GM13976 (cell line): ENCODE results near the gene IMP3.

Experiments
- DNase-seq: peaks from one replicate; pipeline ENCODE4 v3.0.0; 2012; ENCODE audit warnings: low spot score
- CTCF ChIP-seq: IDR thresholded peaks from 2 replicates; pipeline ENCODE4 v1.5.1; 2012; ENCODE audit warnings: borderline replicate concordance, mild to moderate bottlenecking; ENCODE audit not compliant: insufficient read depth; ENCODE audit errors: extremely low read depth, missing control alignments, control extremely low read depth
- in situ Hi-C: fragments of 300-500 bp; cut with MboI; formaldehyde crosslinking; loops from one replicate; pipeline ENCODE4 v1.12.0; 2022; ENCODE audit warnings: low sequenced_read_pairs, mixed read lengths, inconsistent platforms; ENCODE audit not compliant: unreplicated experiment

The IMP3 gene

GRCh38 chr15:75594276-75594675 is 45.7 kb downstream of the IMP3 start:
- DNase-seq, result no peak
- TF ChIP-seq CTCF, result no peak
- in situ Hi-C loops, result no loop called here

GRCh38 chr15:75591655-75592364 is 48.2 kb downstream of the IMP3 start:
- in situ Hi-C loops, result no loop called here
- no peak for DNase-seq

GRCh38 chr15:75590239-75590638 is 49.8 kb downstream of the IMP3 start:
- no peak for DNase-seq
- in situ Hi-C loops, result no loop called here
- TF ChIP-seq CTCF, result no peak

More at GRCh38 chr15:75591655-75592364, 48.2 kb downstream of the IMP3 start:
- no peak for TF ChIP-seq CTCF
